ENCODE data around the gene SORCS2. TPM values are rescaled to one million over a fixed set of nuclear protein-coding genes. Genes with fewer than 3 reads are reported as not detected.

Gene SORCS2
- polyA plus RNA-seq, 1 donor from 2014 or later: 1.0 TPM

DNA sequence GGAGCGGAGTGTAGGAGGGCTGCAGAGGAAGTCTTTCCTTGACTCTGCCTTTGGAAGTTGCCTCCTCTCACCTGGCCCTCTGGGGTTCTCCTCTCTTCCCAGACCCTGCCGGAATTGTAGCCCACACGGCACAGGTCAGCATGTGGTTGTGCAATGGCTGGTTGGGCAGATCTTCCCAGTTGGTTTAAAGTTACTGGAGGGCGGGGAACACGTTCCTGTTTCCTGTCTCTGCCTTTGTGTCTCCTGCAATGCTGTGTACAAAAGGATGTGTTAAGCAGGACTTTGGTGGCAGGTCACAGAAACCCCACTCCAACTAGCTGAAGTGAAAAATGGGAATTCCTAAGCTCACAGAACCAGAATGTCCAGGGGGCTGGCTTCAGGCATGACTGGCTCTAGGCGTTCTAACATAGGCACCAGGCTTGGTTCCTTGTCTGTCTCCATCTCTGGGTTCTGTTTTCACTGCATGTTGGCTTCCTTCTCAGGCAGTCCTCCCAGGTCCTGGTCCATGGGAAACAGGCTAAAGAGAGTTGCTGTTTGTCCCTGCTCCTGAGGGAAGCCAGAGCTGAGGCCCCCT lies 19.9 kb downstream of the SORCS2 start:
- TF ChIP-seq TAF1 (IDR thresholded peaks at IDR 0.05; ENCODE audit: low read depth) (no peak), POLR2AphosphoS5 (IDR thresholded peaks at IDR 0.05) (no peak), RAD21 (conservative IDR thresholded peaks at IDR 0.05) (no peak), EZH2 (IDR thresholded peaks at IDR 0.05; ENCODE audit: borderline replicate concordance, insufficient read depth, low read length, poor library complexity, severe bottlenecking) (no peak), EP300 (conservative IDR thresholded peaks at IDR 0.05; ENCODE audit: poor library complexity, severe bottlenecking) (no peak), MXI1 (conservative IDR thresholded peaks at IDR 0.05; ENCODE audit: poor library complexity, severe bottlenecking) (no peak), SMC3 (conservative IDR thresholded peaks at IDR 0.05; ENCODE audit: poor library complexity) (no peak)
- TF ChIP-seq, protein P1, sequence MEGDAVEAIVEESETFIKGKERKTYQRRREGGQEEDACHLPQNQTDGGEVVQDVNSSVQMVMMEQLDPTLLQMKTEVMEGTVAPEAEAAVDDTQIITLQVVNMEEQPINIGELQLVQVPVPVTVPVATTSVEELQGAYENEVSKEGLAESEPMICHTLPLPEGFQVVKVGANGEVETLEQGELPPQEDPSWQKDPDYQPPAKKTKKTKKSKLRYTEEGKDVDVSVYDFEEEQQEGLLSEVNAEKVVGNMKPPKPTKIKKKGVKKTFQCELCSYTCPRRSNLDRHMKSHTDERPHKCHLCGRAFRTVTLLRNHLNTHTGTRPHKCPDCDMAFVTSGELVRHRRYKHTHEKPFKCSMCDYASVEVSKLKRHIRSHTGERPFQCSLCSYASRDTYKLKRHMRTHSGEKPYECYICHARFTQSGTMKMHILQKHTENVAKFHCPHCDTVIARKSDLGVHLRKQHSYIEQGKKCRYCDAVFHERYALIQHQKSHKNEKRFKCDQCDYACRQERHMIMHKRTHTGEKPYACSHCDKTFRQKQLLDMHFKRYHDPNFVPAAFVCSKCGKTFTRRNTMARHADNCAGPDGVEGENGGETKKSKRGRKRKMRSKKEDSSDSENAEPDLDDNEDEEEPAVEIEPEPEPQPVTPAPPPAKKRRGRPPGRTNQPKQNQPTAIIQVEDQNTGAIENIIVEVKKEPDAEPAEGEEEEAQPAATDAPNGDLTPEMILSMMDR (IDR thresholded peaks at IDR 0.05; ENCODE audit: poor library complexity, severe bottlenecking): no peak
- TF ChIP-seq, protein P2, sequence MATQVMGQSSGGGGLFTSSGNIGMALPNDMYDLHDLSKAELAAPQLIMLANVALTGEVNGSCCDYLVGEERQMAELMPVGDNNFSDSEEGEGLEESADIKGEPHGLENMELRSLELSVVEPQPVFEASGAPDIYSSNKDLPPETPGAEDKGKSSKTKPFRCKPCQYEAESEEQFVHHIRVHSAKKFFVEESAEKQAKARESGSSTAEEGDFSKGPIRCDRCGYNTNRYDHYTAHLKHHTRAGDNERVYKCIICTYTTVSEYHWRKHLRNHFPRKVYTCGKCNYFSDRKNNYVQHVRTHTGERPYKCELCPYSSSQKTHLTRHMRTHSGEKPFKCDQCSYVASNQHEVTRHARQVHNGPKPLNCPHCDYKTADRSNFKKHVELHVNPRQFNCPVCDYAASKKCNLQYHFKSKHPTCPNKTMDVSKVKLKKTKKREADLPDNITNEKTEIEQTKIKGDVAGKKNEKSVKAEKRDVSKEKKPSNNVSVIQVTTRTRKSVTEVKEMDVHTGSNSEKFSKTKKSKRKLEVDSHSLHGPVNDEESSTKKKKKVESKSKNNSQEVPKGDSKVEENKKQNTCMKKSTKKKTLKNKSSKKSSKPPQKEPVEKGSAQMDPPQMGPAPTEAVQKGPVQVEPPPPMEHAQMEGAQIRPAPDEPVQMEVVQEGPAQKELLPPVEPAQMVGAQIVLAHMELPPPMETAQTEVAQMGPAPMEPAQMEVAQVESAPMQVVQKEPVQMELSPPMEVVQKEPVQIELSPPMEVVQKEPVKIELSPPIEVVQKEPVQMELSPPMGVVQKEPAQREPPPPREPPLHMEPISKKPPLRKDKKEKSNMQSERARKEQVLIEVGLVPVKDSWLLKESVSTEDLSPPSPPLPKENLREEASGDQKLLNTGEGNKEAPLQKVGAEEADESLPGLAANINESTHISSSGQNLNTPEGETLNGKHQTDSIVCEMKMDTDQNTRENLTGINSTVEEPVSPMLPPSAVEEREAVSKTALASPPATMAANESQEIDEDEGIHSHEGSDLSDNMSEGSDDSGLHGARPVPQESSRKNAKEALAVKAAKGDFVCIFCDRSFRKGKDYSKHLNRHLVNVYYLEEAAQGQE (IDR thresholded peaks at IDR 0.05; ENCODE audit: borderline replicate concordance): no peak
- no peaks in the 10 kb centered on the region for H3K9me3 ChIP-seq (ENCODE audit: low read length)
- H3K9me2 ChIP-seq (ENCODE audit: insufficient read depth, low read length): no peaks in the 10 kb centered on the region
- H4K20me1 ChIP-seq (ENCODE audit: insufficient read depth): no peaks in the 10 kb centered on the region
- H3F3A ChIP-seq (ENCODE audit: insufficient read depth, low read length, poor library complexity, severe bottlenecking): no peaks in the 10 kb centered on the region
- H3K4me2 ChIP-seq (ENCODE audit: low read length): no peak overlapping the region
- no peak overlapping the region for H3K9ac ChIP-seq (ENCODE audit: low read length)
- no peaks in the 10 kb centered on the region for H3K27me3 ChIP-seq (ENCODE audit: insufficient read depth, low read depth, low read length)
- H3K36me3 ChIP-seq (ENCODE audit: insufficient read depth, low read length): no peaks in the 10 kb centered on the region
- no peak overlapping the region for H3K4me3 ChIP-seq (ENCODE audit: low read length)
- H3K27ac ChIP-seq (ENCODE audit: low read length): no peak overlapping the region
- no peak overlapping the region for H2AFZ ChIP-seq (ENCODE audit: low read depth, low read length)
- no peaks in the 10 kb centered on the region for H3K79me2 ChIP-seq (replicated peaks; ENCODE audit: insufficient read depth, low read length)

- no peaks in the 10 kb centered on the region for H3K36me3 ChIP-seq (ENCODE audit: insufficient read depth, low read length)
Observed at GRCh38 chr4:7212921-7213320, 20.6 kb downstream of the SORCS2 start.

More at GRCh38 chr4:7212921-7213320, 20.6 kb downstream of the SORCS2 start:
- H3K27me3 ChIP-seq (ENCODE audit: insufficient read depth, low read depth, low read length): no peaks in the 10 kb centered on the region
- TF ChIP-seq SMC3 (conservative IDR thresholded peaks at IDR 0.05; ENCODE audit: poor library complexity) (no peak), RAD21 (conservative IDR thresholded peaks at IDR 0.05) (no peak), EP300 (conservative IDR thresholded peaks at IDR 0.05; ENCODE audit: poor library complexity, severe bottlenecking) (no peak), TAF1 (IDR thresholded peaks at IDR 0.05; ENCODE audit: low read depth) (no peak), POLR2AphosphoS5 (IDR thresholded peaks at IDR 0.05) (no peak), MXI1 (conservative IDR thresholded peaks at IDR 0.05; ENCODE audit: poor library complexity, severe bottlenecking) (no peak), EZH2 (IDR thresholded peaks at IDR 0.05; ENCODE audit: borderline replicate concordance, insufficient read depth, low read length, poor library complexity, severe bottlenecking) (no peak)
- TF ChIP-seq, protein P1 (IDR thresholded peaks at IDR 0.05; ENCODE audit: poor library complexity, severe bottlenecking): no peak
- TF ChIP-seq, protein P2 (IDR thresholded peaks at IDR 0.05; ENCODE audit: borderline replicate concordance): no peak
- no peak overlapping the region for H3K9ac ChIP-seq (ENCODE audit: low read length)
- H3K4me2 ChIP-seq (ENCODE audit: low read length): no peak overlapping the region
- H3F3A ChIP-seq (ENCODE audit: insufficient read depth, low read length, poor library complexity, severe bottlenecking): no peaks in the 10 kb centered on the region
- no peaks in the 10 kb centered on the region for H4K20me1 ChIP-seq (ENCODE audit: insufficient read depth)
- H3K9me2 ChIP-seq (ENCODE audit: insufficient read depth, low read length): no peaks in the 10 kb centered on the region
- no peaks in the 10 kb centered on the region for H3K9me3 ChIP-seq (ENCODE audit: low read length)
- H3K79me2 ChIP-seq (replicated peaks; ENCODE audit: insufficient read depth, low read length): no peaks in the 10 kb centered on the region
- no peak overlapping the region for H2AFZ ChIP-seq (ENCODE audit: low read depth, low read length)
- no peak overlapping the region for H3K27ac ChIP-seq (ENCODE audit: low read length)
- H3K4me3 ChIP-seq (ENCODE audit: low read length): no peak overlapping the region

Data from neural cell (in vitro differentiated cells).